Gastrocnemius medialis (tissue), 4 donors: Measurements from ENCODE around the gene TYRO3.

Experiments used
- POLR2A ChIP-seq, 2 donors: fragments of 450-650 bp; IDR thresholded peaks; one replicate each; pipeline ENCODE4 v1.6.1; 2017; ENCODE audit warnings: antibody characterized with exemption in 2 of 2, mild to moderate bottlenecking in 2 of 2, moderate library complexity in 2 of 2
- TF ChIP-seq, protein P1 (sequence below), 5 experiments: fragments of 450-650 bp in 3 of 5; fragments of 200-600 bp in 2 of 5; sonication (generic) in 2 of 5; IDR thresholded peaks in 4 of 5; conservative IDR thresholded peaks in 1 of 5; 1 replicate in 4 of 5; 2 replicates in 1 of 5; pipeline ENCODE4 v1.5.1; 2016 to 2019; ENCODE audit warnings: antibody characterized with exemption in 5 of 5, mild to moderate bottlenecking in 3 of 5, moderate library complexity in 3 of 5

DNA sequence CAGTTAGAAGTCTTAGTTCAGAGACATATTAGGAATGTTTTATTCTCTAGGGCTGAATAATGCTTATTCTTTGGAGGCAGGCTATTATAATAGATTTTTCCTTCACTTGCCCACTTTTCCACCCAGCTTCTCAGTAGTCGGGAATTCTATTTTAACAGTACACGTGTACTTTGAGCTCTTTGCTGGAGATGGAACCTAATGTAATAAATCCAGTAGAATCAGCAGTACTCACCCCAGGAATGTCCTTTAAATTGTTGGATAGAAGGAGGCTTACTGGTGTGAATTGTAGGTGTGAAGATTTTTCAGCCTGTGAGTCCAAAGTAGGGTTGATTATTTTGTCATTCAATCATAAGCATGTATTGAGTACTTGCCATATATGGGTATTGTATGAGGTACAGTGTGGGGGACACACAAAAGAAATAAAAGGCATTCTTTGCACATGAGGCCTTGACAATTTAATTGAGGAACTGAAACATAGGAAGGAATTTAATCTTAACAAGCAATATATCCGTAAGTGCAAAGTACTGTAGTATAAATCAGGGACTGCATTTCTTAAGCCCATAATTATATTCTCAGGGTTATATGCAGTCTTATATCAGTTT, 71.7 kb downstream of the TYRO3 start:
- TF ChIP-seq, protein P1, sequence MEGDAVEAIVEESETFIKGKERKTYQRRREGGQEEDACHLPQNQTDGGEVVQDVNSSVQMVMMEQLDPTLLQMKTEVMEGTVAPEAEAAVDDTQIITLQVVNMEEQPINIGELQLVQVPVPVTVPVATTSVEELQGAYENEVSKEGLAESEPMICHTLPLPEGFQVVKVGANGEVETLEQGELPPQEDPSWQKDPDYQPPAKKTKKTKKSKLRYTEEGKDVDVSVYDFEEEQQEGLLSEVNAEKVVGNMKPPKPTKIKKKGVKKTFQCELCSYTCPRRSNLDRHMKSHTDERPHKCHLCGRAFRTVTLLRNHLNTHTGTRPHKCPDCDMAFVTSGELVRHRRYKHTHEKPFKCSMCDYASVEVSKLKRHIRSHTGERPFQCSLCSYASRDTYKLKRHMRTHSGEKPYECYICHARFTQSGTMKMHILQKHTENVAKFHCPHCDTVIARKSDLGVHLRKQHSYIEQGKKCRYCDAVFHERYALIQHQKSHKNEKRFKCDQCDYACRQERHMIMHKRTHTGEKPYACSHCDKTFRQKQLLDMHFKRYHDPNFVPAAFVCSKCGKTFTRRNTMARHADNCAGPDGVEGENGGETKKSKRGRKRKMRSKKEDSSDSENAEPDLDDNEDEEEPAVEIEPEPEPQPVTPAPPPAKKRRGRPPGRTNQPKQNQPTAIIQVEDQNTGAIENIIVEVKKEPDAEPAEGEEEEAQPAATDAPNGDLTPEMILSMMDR (IDR thresholded peaks at IDR 0.05 in 4 of 5, conservative IDR thresholded peaks at IDR 0.05 in 1 of 5) = no peak
- no peak for TF ChIP-seq POLR2A (IDR thresholded peaks at IDR 0.05)
